ENCODE results near the gene DGKB. TPM values are rescaled to one million over a fixed set of nuclear protein-coding genes. Genes with fewer than 3 reads are reported as not detected.
"Not testable (repeated sequence)": the region's sequence is repeated elsewhere in the genome, so short reads cannot be mapped to it uniquely, and the experiment has no call there.

Gene DGKB
- polyA plus RNA-seq, 1 donor = 0.53 TPM

DNA sequence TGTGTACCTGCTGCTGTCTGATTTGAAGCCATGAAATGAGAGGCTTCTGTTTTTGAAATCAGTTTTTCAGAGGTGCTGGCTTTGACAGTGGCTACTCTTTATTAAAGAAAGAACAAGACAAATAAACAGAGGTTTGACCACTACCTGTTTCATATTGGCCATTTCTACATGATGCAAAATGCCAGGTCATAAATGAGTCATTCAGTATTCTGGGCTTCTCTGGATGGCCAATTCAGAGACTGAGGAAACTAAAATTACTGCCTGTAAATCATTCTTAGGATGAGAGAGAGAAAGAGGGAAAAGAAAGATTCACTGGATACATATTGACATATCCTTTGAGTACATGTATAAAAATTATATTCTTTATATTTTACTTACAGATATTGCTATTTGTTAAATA, 609.8 kb downstream of the DGKB start:
- no peak for DNase-seq (ENCODE audit: low read depth)

DNA sequence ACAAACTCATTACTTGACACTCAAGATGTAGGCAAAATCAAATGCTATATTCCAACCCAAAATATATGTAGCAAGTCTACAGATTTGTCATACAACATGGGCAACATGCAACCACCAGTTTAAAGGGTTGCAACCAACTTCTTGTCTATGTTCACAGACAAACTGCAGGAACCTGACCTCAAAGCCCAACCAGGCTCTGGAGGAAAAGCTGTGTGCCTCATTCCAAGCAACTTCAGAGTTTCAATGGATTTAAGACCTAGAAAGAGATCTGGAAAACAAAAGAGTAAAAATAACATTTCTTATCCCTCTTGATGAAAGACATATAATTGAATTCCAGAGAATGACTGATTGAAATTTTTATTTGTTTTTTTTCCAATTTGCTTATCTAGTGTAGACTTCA, 612.6 kb downstream of the DGKB start:
- no peak for DNase-seq (ENCODE audit: low read depth)

DNA sequence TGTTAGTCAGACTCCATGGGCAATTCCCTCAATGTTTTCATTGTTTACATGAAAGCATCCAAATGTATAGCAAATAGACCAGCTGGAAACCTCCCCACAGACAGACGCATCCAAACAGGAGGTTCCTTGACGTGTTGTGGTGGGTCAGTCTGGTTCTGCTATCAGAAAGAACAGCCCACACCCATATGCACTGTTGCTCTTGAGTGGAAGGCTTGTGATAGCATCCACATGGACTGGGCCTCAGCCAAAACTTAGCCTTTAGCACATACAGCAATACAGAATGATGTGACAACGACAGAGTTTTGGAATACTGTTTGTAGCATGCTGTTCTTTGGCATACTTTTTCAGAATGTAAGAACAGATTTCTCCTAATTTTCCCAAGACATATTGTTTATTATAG, 613.9 kb downstream of the DGKB start:
- DNase-seq (ENCODE audit: low read depth) = peak; percentile 1

- no peak for DNase-seq (ENCODE audit: low read depth)
Measured at GRCh38 chr7:14287398-14287797, 615.2 kb downstream of the DGKB start.

DNA sequence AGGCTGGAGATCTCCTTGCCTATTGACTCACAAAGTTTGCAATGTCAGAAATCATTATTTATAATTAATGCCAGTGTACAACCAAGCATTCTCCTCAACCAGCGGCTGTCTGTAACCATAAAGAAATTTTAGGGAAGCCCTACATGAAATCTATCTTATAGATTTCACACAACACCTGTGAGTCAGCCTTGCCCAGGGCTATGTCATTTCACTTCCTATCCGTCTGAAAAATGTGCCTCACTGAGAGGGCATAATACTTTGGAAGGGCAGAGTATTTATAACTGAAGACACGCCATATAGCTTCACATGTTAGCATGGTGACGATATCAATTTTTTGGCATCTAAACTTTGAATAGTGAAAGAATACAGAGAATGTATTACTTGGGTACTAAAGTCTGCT, 616.5 kb downstream of the DGKB start:
- no peak for DNase-seq (ENCODE audit: low read depth)

- not testable (repeated sequence) for DNase-seq (ENCODE audit: low read depth)
Measured at GRCh38 chr7:14279065-14279871, 623.3 kb downstream of the DGKB start.

DNA sequence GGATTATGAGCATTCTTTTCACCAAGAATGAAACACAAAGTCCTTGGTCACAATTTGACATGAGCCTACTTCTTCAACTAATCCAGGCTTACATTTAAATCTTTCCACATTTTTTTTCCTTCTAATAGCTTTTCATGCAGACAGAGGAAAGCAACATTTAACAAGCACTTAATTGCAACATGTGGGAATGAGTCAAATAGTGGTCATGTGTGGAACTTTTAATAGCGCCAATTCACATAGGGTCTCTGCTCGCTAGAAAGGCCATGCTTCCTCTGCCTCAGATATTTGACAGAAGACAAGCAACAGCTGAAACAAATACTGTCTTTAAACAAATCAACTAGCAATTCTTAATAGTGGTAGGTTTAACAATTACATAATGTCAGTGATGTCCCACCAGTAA, 627.2 kb downstream of the DGKB start:
- no peak for DNase-seq (ENCODE audit: low read depth)

DNA sequence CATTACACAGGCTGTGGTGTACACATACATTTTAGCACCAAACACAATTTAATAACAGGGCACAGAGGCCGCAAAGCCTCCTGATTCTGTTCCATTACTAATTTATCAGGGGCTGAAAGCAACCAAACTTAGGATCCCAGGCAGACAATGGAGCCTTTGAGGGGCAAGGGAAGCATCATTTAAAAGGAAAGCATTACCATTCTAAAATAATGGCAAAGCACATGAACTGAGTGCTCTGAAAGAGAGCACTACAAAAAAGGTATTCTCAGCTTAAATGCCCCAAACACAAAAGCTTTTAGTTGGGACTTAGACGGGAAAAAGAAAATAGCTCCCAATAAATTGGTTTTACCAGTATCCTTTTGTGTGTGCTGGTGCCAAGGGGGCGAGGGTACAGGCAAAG, 631.1 kb downstream of the DGKB start:
- DNase-seq (ENCODE audit: low read depth) = no peak

GRCh38 chr7:14270099-14270498, 632.5 kb downstream of the DGKB start:
- DNase-seq (ENCODE audit: low read depth) = no peak

GRCh38 chr7:14260011-14260410, 642.5 kb downstream of the DGKB start:
- no peak for DNase-seq (ENCODE audit: low read depth)

DNA sequence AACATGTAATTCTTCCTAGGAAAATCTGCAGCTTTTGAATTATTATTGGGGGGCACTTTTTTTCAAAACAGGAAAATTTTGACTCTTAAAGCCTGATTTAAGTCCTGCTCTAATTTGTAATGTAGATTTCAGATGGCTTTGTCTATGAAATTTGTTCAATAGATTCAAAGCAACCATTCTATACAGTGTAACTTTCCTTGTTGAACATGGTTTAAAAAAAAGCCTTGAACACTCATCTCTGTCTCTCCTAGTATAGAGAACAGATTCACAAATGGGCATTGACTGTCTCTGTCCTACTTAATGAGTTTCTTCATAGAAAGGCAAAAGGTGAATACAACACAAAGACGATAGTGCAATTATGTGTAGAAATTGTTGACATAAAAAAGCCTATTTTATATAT, 643.7 kb downstream of the DGKB start:
- DNase-seq (ENCODE audit: low read depth) = no peak

- DNase-seq (ENCODE audit: low read depth) = peak; percentile 4
Measured at GRCh38 chr7:14258441-14258840, 644.1 kb downstream of the DGKB start.

- no peak for DNase-seq (ENCODE audit: low read depth)
Measured at GRCh38 chr7:14252458-14252857, 650.1 kb downstream of the DGKB start.

DNA sequence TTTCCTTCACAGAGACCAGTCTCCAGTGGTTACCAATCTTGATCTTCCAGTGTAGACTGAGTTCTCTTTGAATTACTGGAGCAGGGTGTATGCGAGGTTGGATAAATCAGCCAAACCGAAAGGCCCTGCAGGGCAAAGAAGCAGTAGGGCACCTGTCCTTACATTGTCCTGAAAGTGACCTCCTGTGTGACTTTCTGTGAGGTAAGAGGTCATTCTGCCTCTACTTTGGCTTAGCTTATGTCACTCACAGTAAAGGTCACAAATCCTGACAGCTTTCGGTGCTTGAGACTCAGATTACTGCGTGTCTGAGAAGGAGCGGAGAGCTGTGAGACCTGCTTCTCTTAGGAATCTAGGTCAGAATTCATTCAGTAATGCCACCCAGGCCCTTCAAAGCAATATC, 660.4 kb downstream of the DGKB start:
- no peak for DNase-seq (ENCODE audit: low read depth)

- DNase-seq (ENCODE audit: low read depth) = no peak
Measured at GRCh38 chr7:14236834-14237233, 665.7 kb downstream of the DGKB start.

DNA sequence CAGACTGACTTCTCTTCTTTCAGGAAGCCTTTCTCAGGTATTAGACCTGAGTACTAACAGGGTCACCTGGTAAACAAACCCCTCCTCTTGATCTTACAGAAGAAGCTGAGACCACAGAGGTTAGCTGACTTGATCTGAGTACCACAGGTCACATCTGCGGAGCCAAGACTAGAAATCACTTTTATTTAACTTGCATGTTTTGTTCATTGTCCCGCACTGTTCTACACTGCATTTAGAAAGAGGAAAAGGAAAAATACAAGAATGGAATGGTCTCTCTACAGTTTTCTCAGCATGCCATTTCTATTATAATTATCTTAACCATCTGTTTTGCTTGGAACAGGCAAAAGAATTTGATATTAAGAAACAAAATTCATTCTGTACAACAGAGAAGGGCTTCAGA, 667.5 kb downstream of the DGKB start:
- DNase-seq (ENCODE audit: low read depth) = no peak

DNA sequence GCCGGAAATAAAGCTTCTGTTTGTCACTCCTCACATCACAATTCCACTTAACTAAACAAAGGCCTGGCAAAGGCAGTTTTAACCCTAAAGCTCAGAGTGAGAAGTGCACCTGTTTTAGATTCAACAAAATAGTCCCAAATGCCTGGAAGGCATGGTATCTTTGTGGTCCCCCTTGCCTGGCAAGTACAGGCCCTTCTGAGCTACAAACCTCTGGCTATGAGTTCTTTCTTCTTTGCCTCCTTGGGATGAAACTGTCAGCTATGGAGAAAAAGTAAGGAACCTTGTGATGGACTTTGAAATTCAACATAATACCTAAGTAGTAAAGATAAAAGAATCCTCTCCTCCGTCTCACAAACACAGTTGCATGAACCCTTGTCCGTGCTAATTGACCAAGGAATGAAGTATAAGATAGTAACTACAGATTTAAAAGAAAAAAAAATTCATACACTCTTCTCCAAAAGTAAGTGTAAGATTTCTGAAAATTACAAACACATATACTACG, 668.6 kb downstream of the DGKB start:
- DNase-seq (ENCODE audit: low read depth) = no peak

GRCh38 chr7:14233076-14233867, 669.3 kb downstream of the DGKB start:
- DNase-seq (ENCODE audit: low read depth) = no peak

GRCh38 chr7:14229047-14229446, 673.5 kb downstream of the DGKB start:
- no peak for DNase-seq (ENCODE audit: low read depth)

GRCh38 chr7:14228341-14228740, 674.2 kb downstream of the DGKB start:
- DNase-seq (ENCODE audit: low read depth) = no peak

GRCh38 chr7:14226126-14226525, 676.4 kb downstream of the DGKB start:
- DNase-seq (ENCODE audit: low read depth) = no peak

- no peak for DNase-seq (ENCODE audit: low read depth)
Measured at GRCh38 chr7:14219125-14219524, 683.4 kb downstream of the DGKB start.

GRCh38 chr7:14218338-14218737, 684.2 kb downstream of the DGKB start:
- DNase-seq (ENCODE audit: low read depth) = no peak

All from forelimb muscle (tissue), 1 donor.